Caki2 (cell line): ENCODE data around the gene TAF11L6. TPM values are rescaled to one million over a fixed set of nuclear protein-coding genes. Genes with fewer than 3 reads are reported as not detected.
"Not testable (repeated sequence)": the region's sequence is repeated elsewhere in the genome, so short reads cannot be mapped to it uniquely, and the experiment has no call there.

ENCODE experiments used
- DNase-seq: peaks from one replicate; pipeline ENCODE4 v3.0.0-alpha.2; 2015; ENCODE audit warnings: low read depth
- in situ Hi-C: cut with HindIII; loops from 2 replicates; pipeline ENCODE4 v1.10.0; 2016; ENCODE audit warnings: low sequenced_read_pairs, low pct_unique_long_range_greater_than_20kb, mixed read lengths
- total RNA-seq: library from RNA; depleted of rRNA; stranded (reverse); fragments of >200 nt; shearing (Covaris generic); gene quantifications from 2 replicates; pipeline ENCODE4 v1.2.3, GENCODE V29; 2014; ENCODE audit warnings: low replicate concordance; rRNA removed

The TAF11L6 gene
- not detected in 2 replicates for total RNA-seq

DNA sequence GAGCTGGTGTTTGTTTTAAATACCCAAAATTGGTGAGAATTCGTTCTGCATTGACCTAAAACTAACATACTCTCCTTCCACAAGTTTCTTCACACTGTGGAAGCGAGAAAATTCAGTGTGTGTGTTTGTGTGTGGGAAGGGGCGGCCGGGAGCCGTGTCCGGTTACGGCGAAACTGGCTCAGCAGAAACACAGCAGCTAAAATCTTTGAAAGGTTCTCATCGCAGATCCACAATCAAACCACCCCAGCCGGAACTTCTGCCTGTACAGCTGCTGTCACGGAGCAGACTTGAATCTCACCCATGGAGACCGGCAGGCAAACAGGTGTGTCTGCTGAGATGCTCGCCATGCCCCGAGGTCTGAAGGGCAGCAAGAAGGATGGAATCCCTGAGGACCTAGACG is at the start of gene TAF11L6:
Gene TAF11L6, plus strand, starts transcription at position 301 of the 400 bp plus-strand sequence.
- in situ Hi-C loops, DNase-seq: not testable (repeated sequence)

GRCh38 chr5:17481378-17481777 is 47.1 kb upstream of the TAF11L6 start:
- in situ Hi-C loops, result no loop called here
- no peak for DNase-seq

DNA sequence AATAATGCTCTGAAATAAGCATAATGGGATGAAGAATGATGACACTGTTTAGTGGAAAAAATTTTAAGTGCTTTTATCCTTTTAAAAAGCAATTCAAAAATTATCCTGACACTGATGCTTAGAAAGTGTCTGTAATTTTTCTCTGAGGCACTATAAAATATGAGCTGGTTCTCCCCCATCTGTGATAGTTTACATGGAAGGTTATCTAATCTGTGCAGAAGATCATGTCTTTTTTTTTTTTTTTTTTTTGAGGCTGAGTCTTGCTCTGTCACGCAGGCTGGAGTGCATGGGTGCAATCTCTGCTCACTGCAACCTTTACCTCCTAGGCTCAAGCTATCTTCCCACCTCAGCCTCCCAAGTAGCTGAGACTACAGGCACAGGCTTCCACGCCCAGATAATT is 45.7 kb upstream of the TAF11L6 start:
- no peak for DNase-seq

DNA sequence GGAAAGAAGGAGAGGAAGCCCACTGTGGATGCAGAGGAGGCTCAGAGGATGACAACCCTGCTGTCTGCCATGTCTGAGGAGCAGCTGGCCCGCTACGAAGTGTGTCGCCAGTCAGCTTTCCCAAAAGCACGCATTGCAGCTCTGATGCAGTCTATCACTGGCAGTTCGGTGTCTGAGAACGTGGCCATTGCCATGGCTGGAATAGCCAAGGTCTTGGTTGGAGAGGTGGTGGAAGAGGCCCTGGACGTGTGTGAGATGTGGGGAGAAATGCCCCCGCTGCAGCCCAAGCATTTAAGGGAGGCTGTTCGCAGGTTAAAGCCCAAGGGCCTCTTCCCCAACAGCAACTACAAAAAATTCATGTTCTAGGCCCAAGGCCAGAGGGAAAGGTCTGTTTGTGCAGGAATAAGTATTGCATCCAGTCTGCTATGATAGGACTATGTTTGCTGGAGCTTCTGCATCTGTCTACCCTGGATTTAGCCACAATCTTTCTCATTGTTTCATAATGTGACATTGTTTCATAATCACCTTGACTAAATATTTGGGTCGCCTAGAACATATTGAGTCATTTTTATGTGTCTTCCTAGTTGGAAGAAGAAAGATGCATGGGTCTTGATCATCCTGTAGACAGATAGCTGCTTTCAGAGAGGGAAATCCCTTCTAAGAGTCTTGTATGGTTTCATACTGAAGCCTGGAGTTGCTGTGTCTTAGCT is 41.9 kb upstream of the TAF11L6 start:
- DNase-seq, in situ Hi-C loops: not testable (repeated sequence)

More for the DNA sequence above, 45.7 kb upstream of the TAF11L6 start:
- in situ Hi-C loops, result no loop called here

GRCh38 chr5:17487174-17487512 is 41.3 kb upstream of the TAF11L6 start:
- DNase-seq, result no peak
- in situ Hi-C loops, result no loop called here

- in situ Hi-C loops, DNase-seq: not testable (repeated sequence)
Measured at GRCh38 chr5:17491257-17491656, 37.2 kb upstream of the TAF11L6 start.

DNA sequence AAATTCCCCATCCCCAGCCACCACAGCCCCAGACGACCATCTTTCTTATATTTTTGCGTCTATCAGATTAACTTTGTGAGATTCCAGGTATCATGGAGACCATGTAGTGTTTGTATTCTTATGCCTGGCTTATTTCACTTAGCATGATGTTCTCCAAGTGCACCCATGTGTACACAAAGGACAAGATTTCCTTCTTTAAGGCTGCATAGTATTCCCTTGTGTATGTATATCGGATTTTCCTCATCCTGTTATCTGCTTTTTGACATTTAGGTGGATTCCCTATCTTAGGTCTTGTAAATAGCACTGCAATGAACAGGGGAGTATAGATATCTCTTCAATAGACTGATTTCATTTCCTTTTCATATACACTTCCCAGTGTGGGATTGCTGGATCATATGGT is 35.7 kb upstream of the TAF11L6 start:
- DNase-seq, result no peak
- in situ Hi-C loops, result no loop called here

- DNase-seq, result no peak
- in situ Hi-C loops, result no loop called here
Measured at GRCh38 chr5:17497446-17497845, 31.0 kb upstream of the TAF11L6 start.

DNA sequence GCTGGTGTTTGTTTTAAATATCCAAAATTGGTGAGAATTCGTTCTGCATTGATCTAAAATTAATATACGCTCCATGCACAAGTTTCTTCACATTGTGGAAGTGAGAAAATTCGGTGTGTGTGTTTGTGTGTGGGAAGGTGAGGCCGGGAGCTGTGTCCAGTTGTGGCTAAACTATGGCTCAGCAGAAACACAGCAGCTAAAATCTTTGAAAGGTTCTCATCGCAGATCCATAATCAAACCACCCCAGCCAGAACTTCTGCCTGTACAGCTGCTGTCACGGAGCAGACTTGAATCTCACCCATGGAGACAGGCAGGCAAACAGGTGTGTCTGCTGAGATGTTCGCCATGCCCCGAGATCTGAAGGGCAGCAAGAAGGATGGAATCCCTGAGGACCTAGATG is 30.5 kb upstream of the TAF11L6 start, which contains the start of gene TAF11L2:
Gene TAF11L2, plus strand, starts transcription at position 301 of the 400 bp plus-strand sequence.
- in situ Hi-C loops, DNase-seq: not testable (repeated sequence)

GRCh38 chr5:17511775-17512325 is 16.6 kb upstream of the TAF11L6 start:
- no peak for DNase-seq
- in situ Hi-C loops, result no loop called here

- DNase-seq, in situ Hi-C loops: not testable (repeated sequence)
Measured at GRCh38 chr5:17517526-17517925, 10.9 kb upstream of the TAF11L6 start.

GRCh38 chr5:17518067-17518466 is 10.4 kb upstream of the TAF11L6 start, which contains the start of gene TAF11L3:
TAF11L3 (plus strand) TSS chr5:17518367.
- in situ Hi-C loops, DNase-seq: not testable (repeated sequence)

GRCh38 chr5:17519508-17519907 is 9.0 kb upstream of the TAF11L6 start:
- in situ Hi-C loops, result not testable (repeated sequence)

DNA sequence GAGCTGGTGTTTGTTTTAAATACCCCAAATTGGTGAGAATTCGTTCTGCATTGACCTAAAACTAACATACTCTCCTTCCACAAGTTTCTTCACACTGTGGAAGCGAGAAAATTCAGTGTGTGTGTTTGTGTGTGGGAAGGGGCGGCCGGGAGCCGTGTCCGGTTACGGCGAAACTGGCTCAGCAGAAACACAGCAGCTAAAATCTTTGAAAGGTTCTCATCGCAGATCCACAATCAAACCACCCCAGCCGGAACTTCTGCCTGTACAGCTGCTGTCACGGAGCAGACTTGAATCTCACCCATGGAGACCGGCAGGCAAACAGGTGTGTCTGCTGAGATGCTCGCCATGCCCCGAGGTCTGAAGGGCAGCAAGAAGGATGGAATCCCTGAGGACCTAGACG is 7.0 kb upstream of the TAF11L6 start, which contains the start of gene TAF11L4:
Gene TAF11L4, plus strand, starts transcription at position 301 of the 400 bp plus-strand sequence.
- in situ Hi-C loops, DNase-seq: not testable (repeated sequence)

More at GRCh38 chr5:17519508-17519907, 9.0 kb upstream of the TAF11L6 start:
- DNase-seq, result not testable (repeated sequence)

- DNase-seq, in situ Hi-C loops: not testable (repeated sequence)
Measured at GRCh38 chr5:17524935-17525334, 3.5 kb upstream of the TAF11L6 start, which contains the start of gene TAF11L5. TAF11L5 (plus strand) TSS chr5:17525235.

GRCh38 chr5:17526504-17526903 is 2.0 kb upstream of the TAF11L6 start:
- in situ Hi-C loops, DNase-seq: not testable (repeated sequence)
